Ishikawa (cell line): ENCODE results near the gene ZNF778.

Experiments
- CEBPB ChIP-seq: IDR thresholded peaks from 2 replicates; pipeline ENCODE4 v1.6.1; 2012
- EGR1 ChIP-seq: IDR thresholded peaks from 2 replicates; pipeline ENCODE4 v1.6.1; 2012
- EP300 ChIP-seq: IDR thresholded peaks from 2 replicates; pipeline ENCODE4 v1.6.1; 2012; ENCODE audit warnings: borderline replicate concordance
- MAX ChIP-seq: IDR thresholded peaks from 2 replicates; pipeline ENCODE4 v1.6.1; 2012
- NFIC ChIP-seq: IDR thresholded peaks from 2 replicates; pipeline ENCODE4 v1.6.1; 2012
- RAD21 ChIP-seq: IDR thresholded peaks from 2 replicates; pipeline ENCODE4 v1.6.1; 2012; ENCODE audit warnings: low read depth
- REST ChIP-seq: IDR thresholded peaks from 2 replicates; pipeline ENCODE4 v1.6.1; 2012; ENCODE audit warnings: low read depth, mild to moderate bottlenecking
- TAF1 ChIP-seq: IDR thresholded peaks from 2 replicates; pipeline ENCODE4 v1.6.1; 2012; ENCODE audit warnings: low read depth, mild to moderate bottlenecking
- TEAD4 ChIP-seq: IDR thresholded peaks from 2 replicates; pipeline ENCODE4 v1.6.1; 2012
- USF1 ChIP-seq: IDR thresholded peaks from 2 replicates; pipeline ENCODE4 v1.6.1; 2012
- ZBTB7A ChIP-seq: IDR thresholded peaks from 2 replicates; pipeline ENCODE4 v1.6.1; 2012; ENCODE audit warnings: low read depth

- TF ChIP-seq CEBPB, result no peak
- no peak for TF ChIP-seq MAX
- no peak for TF ChIP-seq RAD21
- TF ChIP-seq TAF1, result no peak
- no peak for TF ChIP-seq REST
- no peak for TF ChIP-seq TEAD4
- TF ChIP-seq USF1, result no peak
- TF ChIP-seq EP300, result no peak
- TF ChIP-seq EGR1, result no peak
- TF ChIP-seq ZBTB7A, result no peak
- no peak for TF ChIP-seq NFIC
Observed at GRCh38 chr16:89285381-89285780, 67.9 kb downstream of the ZNF778 start.
